Muscle of arm (tissue), 12 donors: Measurements from ENCODE around the gene MRC1. TPM values are rescaled to one million over a fixed set of nuclear protein-coding genes. Genes with fewer than 3 reads are reported as not detected.

Experiments
- polyA plus RNA-seq, 12 donors: library from polyadenylated mRNA; unstranded; fragments of 120-200 nt; gene quantifications; one replicate each; pipeline ENCODE4 v1.2.1, GENCODE V29; 2013; ENCODE audit not compliant: insufficient read length in 12 of 12

Gene MRC1
- polyA plus RNA-seq, 12 donors: 8.3 to 20.4 (median 14.5) TPM; not detected in 1

Other genes with a start within 250 kb of the MRC1 start
- 100 to 1,000 TPM in 10 of 12 donors, 10 to 100 TPM in 1, not detected in 1; 42.1 to 208 (median 152) TPM for gene HACD1, start 192.0 kb upstream of the MRC1 start, polyA plus RNA-seq
- 10 to 100 TPM in 11 of 12 donors, not detected in 1; 21.8 to 32.2 (median 26.8) TPM for gene STAM, start 165.2 kb upstream of the MRC1 start, polyA plus RNA-seq
- gene TMEM236, start 57.1 kb upstream of the MRC1 start, polyA plus RNA-seq: 1 to 10 TPM in 1 of 12 donors, under 1 TPM in 10, not detected in 1; 0.23 to 3.1 (median 0.45) TPM
- not detected for gene SLC39A12, start 142.6 kb downstream of the MRC1 start, polyA plus RNA-seq